DMS114 treated with DMSO at 0.1 percent for 48 hours (cell line): Measurements from ENCODE around the gene NACC2.
"Not testable (repeated sequence)": the region's sequence is repeated elsewhere in the genome, so short reads cannot be mapped to it uniquely, and the experiment has no call there.

Source experiments
- DNase-seq: peaks from one replicate; lab custom pipeline; 2025; ENCODE audit not compliant: unreplicated experiment; lab: John Stamatoyannopoulos, UW

NACC2 gene

GRCh38 chr9:136111190-136111589, 16.1 kb upstream of the NACC2 start:
- DNase-seq, result no peak

DNA sequence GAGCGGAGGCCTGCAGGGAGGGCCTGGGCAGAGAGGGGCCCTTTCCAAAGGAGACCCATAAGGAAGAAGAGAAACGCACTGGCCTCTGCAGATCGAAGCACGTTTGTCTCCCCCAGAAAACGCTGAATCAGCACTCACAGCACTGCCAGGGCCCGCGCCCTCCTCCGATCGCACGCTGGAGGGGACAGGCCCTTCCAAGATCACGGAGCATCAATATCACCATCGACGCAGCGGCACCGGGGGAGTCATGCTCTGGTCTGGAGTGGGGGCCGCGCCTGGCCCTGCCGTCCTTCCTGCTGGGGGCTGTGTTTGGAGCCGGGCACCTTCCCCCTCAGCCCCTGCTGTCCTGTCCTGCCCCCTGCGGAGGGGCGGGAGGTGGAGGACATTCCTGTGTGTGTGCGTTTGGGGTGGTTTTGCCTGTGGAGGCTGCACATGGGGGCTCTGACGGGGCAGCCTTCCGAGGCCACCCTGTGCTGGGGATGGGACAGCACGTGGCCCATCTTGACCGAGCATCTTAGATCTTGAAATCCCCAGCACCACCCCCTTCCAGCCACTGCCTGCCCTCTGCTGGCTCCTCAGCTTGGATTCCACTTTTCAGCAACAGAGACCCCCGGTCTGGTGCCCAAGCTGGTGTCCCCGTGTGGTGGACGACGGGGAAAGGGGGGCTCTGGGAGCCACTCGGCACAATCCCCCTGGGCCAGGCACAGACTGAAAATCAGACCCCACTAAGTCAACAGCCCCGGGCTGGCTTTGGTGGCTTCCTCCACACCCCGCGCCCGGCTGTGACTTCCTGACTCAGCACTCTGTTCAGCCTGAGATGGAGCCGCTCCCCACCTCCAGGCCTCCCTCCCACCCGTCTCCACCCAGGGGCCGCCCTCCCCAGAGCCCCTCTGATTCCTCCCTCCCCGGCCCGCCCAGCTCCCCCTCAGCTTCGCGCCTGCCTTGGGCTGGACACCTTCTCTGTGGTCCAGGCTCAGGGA, 15.3 kb upstream of the NACC2 start:
- DNase-seq, result no peak

DNA sequence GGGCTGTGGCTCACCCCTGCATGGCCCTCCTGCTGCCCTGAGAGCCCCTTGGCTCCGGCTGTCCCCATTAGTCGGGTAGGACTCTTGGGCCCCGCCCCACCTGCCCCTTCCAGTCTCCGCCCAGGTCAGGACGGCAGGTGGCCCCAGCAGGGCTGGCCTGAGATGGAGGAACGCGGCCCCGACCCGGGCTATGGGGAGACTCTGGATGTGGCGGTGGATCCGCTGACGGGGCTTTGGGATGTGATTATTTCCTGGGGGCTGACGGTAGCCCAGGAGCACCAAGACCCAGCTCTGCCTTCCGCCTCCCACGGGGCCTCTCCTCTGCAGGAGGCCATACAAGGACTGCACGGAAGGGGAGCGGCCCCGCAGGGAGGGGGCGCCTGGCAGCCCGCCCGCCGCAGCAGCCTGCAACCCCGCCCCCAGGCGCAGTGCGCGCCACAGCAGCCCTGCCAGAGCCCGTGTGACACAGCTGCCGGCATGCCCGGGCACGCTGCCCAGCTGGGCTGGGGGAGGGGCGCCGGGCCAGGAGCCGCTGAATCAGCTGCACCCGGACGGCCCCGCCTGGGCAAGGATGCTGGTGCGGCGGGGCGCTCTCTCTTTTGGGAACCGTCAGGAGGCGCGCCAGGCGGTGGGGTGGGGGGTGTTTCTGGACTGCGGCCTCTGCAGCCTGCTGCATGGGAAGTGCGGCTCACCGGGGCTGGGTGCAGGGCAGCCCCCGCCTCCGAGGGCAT, 14.4 kb upstream of the NACC2 start:
- no peak for DNase-seq

DNA sequence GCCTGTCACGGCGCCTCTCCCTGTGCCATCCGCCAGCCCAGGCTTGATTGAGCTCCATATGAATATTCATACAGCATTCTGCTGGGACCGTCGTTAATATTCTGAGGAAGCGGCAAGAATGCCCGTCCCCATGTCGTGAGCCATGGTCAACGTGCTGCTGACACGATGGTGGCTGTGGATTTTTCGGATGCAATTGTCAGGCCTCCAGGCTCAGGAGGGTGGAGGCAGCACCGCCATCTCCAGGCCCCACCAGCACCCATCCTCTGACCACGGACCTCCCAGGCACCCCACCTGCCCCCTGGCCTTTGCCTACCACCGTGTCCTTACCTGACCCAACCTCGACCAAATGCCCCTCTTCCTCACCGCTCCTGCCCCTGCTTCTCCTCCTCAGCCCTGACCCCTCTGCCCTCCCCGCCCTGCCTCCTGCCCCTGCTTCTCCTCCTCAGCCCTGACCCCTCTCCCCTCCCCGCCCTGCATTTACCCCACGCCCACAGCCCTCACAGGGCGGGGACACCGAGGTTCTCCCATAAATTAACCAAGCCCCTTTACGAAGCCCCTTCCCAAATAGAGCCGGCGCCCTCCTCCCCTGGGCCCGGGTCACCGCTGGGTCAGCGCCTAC, 13.7 kb upstream of the NACC2 start:
- no peak for DNase-seq

DNA sequence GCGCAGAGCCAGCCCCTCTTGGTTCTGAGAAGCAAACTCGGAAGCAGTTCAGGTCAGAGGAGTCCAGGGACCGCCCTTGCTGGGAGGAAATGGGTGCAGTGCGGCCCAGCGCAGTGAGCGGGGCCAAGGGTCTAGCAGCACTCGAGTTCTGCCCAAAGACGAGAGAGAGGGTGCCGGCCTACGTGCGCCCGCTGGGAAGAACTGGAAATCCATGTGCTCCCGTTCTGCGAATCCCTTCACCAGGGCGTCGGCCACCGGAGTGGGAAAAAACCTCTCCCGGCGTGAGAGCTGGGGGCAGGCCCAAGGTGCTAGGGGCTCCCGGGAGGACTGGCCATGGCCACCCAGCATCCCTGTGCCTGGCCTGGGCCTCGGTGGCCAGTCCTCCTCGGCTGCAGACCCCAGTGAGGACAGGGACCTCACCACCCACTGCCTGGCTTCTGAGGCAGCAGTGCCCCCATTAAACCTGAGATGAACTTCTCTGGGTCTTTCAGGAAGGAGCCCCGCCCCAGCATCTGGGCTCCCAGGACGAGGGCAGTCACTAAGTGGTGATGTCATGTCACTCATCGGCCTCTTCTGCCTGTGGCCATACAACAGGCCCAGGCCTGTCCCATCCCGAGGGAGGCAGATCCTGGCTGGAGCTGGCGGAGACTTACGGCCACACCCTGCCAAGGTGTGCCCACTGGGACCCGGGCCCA, 13.0 kb upstream of the NACC2 start:
- no peak for DNase-seq

DNA sequence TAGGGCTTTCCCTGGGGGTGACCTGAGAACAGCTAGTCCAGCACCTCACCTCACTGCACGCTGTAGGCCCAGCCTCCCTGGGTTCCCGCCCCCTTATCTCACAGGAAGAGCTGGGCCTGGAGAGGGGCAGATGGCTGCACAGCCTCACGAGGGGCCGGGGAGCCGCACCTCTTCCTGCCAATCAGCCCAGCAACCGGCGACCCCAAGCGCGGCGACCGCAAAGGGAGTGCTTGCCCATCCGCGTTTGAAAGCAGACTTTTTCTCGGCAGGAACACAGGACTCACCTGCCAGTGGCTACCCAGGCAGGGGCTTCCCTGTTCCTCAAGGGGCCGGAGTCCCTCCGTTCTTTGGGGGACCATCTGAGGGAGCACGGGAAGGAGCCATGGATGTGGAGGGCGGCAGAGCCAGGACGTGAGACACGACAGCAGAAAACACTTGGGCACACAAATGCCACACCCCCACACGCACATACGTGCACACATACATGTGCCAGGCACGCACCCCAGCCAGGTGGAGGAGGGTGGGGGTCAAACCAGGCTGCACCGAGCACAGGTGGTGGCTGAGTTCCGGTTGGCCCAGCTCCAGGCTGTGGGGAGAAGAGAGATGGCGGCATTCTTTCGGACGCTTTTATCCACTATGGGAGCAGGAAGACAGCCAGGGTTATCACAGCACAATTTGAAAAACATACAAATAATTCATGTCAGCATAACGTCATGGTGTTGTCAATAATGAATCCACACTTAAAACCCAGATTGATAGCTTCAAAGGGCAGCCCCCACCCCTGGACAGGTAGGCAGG, 12.3 kb upstream of the NACC2 start:
- DNase-seq, result no peak

- no peak for DNase-seq
These were observed 10.5 kb upstream of the NACC2 start for GRCh38 chr9:136105398-136106135.

DNA sequence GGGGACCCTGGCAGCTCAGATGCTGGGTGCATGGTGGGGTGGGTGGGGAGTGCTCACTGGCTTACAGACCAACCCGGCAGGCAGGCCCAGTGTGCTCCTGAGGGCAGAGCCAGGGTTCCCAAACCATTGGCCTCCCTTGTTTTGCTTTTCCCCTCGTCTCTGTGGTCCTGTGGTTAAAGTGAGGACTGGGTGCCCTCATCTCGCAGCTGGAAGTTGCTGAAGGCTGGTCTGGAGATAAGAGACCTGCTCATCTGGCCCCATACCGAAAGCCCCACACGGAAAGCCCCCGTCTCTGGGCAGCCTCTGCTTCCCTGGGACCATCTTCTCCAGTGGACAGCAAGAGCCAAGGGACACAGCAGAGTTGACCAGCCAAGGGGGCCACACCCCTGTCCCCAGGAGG, 9.8 kb upstream of the NACC2 start:
- DNase-seq, result no peak

GRCh38 chr9:136104488-136104800, 9.4 kb upstream of the NACC2 start:
- no peak for DNase-seq

- DNase-seq, result no peak
These were observed 8.8 kb upstream of the NACC2 start for GRCh38 chr9:136103651-136104487.

DNA sequence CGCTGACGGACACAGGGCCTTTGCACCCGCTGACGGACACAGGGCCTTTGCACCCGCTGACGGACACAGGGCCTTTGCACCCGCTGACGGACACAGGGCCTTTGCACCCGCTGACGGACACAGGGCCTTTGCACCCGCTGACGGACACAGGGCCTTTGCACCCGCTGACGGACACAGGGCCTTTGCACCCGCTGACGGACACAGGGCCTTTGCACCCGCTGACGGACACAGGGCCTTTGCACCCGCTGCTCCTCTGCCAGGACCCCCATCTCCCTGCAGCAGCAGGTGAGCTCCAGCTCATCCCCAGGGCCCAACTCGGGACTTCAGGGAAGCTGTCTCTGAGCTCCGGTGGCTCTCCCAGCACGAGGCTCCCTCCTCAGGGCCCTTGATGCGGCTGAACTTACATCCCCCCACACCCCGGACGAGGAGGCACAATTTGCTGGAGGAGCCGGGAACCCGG, 6.6 kb upstream of the NACC2 start:
- not testable (repeated sequence) for DNase-seq

DNA sequence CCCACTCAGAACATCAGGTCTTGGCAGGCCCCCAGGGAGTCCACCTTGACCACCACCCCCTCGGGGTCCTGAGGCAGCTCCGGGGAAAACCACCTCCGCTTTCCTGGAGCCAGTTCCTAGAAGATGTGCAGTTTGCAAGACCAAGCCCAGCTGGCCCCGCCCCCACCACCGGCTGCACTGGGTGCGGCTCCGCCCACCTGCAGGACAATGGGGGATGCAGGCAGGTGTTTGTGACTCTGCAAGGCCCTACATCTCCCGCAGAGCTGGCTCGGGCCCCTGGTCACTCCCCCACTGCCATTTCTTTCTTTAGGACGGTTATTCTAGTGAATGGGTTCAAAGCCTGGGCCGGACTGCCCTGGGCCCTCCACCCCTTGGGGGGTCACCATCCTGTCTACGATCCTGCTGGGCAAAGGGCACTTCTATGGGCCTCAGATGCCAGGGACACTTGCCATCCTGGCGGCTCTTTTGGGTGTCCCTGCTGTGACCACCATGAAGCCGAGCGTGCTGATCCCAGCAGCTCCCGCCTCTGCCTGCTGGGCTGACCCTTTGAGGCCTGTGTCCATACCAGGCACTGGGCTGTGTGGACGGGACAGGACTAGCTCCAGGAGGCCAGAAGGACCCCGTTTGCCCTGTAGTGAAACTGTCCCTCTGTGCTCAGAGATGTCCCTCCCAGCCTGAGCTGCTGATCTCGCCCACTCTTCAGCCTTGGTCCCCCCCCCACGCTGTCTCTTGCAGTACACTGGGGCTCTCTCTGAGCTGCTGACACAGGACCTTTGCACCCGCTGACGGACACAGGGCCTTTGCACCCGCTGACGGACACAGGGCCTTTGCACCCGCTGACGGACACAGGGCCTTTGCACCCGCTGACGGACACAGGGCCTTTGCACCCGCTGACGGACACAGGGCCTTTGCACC, 5.9 kb upstream of the NACC2 start:
- DNase-seq, result no peak

- DNase-seq, result no peak
These were observed 4.5 kb upstream of the NACC2 start for GRCh38 chr9:136099542-136099941.

- no peak for DNase-seq
These were observed 3.8 kb upstream of the NACC2 start for GRCh38 chr9:136098844-136099243.

DNA sequence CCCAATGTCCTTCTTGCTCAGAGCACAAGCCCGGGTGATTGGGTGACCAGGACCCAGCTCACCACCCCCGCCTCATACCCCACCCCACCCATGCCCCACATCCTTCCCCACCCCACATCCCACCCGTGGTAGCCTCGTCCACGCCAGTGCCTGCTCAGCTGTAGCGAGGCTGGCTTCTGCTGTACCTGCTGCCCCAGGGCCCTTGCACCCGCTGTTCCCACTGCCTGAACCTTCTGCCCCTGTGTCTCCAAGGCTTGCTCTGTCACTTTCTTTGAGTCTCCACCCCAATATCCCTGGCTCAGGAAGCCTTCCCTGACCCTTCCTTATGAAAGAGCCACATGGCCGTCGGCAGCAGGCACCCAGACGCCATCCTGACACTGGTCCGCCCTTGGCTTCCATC, 3.1 kb upstream of the NACC2 start:
- no peak for DNase-seq

DNA sequence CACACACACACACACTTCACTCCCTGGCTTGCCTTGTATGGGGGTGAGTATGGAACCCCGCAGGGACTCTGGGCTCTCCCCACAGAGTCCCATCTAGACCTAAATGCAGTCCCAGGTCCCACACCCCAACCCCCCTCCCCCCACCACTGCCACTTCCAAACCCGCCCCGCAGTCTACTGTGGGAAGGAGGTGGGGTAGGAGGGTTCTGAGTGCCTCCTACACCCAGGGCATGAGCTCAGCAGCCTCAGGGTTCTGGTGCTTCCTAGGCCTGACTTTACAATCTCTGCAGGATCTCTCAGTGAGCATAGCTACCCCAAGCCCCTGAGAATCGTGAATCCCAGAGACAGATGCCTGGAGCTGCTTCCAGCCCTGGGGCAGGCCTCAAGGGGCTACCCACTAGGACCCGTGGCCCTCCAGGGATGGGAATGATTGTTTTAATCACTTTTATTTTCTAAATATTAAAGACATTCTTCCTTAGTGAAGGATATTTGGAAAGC, 1.5 kb upstream of the NACC2 start:
- DNase-seq, result no peak

DNA sequence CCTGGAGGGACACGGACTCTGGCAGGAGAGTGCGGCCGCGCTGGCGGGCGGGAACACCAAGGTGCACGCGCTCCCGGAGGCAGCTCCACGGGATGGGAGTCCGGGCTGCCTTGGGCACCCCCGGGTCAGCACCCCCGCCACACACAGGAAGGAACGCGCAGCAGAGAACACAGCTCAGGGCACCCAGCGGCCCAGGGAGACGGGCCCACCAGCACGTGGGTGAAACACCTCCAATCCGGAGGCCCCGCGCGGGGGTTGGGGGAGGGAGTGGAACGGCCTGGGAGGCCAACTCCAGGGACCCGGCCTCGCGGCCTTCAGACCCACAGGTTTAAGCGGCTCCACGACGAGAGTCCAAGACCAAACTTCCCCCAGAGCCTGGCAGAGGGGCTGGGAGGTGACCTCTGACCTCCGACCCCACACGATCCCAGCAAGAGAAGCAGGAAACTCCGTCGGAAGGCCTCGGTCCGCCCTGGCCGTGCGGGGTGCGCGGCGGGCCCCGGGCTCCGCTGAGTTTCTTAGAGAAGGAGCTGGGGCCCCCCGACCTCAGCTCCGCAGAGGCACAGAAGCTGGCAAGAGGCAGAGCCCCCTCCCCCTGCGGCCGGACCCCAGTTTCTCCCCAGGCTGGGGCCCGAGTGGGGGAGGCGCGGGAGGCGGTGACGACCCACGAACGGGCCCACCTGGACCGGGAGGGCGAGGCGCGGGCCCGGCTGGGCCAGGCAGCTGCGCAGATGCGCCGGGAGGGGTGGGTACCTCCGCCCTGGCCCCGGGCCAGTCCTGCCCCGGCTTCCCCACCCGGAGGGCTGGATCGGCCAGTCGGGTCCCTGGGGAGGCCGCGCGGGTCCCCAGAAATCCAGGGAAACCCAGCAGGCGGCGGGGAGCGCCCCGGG, 851 bp downstream of the NACC2 start:
- no peak for DNase-seq
